Uterus (tissue), 4 donors: ENCODE measurements around the gene DOCK3. TPM values are rescaled to one million over a fixed set of nuclear protein-coding genes. Genes with fewer than 3 reads are reported as not detected.
A peak's percentile ranks its signal among the peaks of the same experiment; 100 is the strongest.
"Not testable (repeated sequence)": the region's sequence is repeated elsewhere in the genome, so short reads cannot be mapped to it uniquely, and the experiment has no call there.

Source experiments
- DNase-seq, 2 donors: peaks; one replicate each; pipeline ENCODE4 v3.0.0-alpha.2; 2019 to 2020
- H3K27ac ChIP-seq, 2 donors: fragments of 200-600 bp; sonication (generic); 1 replicate in 1 of 2; 2 replicates in 1 of 2; pipeline ENCODE4 v1.5.1; 2016 to 2018
- H3K27me3 ChIP-seq, 2 donors: fragments of 200-600 bp; sonication (generic); one replicate each; pipeline ENCODE4 v1.5.1; 2018 to 2019; ENCODE audit warnings: control low read depth in 1 of 2
- H3K36me3 ChIP-seq, 2 donors: fragments of 200-600 bp; sonication (generic); one replicate each; pipeline ENCODE4 v1.5.1; 2019; ENCODE audit warnings: control low read depth in 1 of 2
- H3K4me1 ChIP-seq, 2 donors: fragments of 200-600 bp; sonication (generic); one replicate each; pipeline ENCODE4 v1.5.1; 2018 to 2019; ENCODE audit warnings: control low read depth in 1 of 2
- H3K4me3 ChIP-seq, 2 donors: fragments of 200-600 bp; sonication (generic); 1 replicate in 1 of 2; 2 replicates in 1 of 2; pipeline ENCODE4 v1.5.1; 2018 to 2019; ENCODE audit warnings: mild to moderate bottlenecking in 1 of 2
- H3K9me3 ChIP-seq, 2 donors: fragments of 200-600 bp; sonication (generic); one replicate each; pipeline ENCODE4 v1.5.1; 2019; ENCODE audit warnings: control low read depth in 1 of 2
- CTCF ChIP-seq, 4 experiments: fragments of 200-600 bp in 2 of 4; fragments of 450-650 bp in 2 of 4; sonication (generic) in 2 of 4; IDR thresholded peaks; one replicate each; pipeline ENCODE4 v1.5.1; 2016 to 2019; ENCODE audit warnings: antibody characterized with exemption in 4 of 4, mild to moderate bottlenecking in 2 of 4, moderate library complexity in 1 of 4
- POLR2A ChIP-seq, 2 donors: fragments of 450-650 bp; IDR thresholded peaks; one replicate each; pipeline ENCODE4 v1.6.1; 2016; ENCODE audit warnings: antibody characterized with exemption in 2 of 2, mild to moderate bottlenecking in 1 of 2, moderate library complexity in 1 of 2
- intact Hi-C: fragments of 100-400 bp; cut with DNase I; formaldehyde crosslinking; loops from one replicate; pipeline ENCODE4 v1.15.1; 2023; ENCODE audit warnings: low total_unique reads
- total RNA-seq, 4 donors: library from RNA; depleted of rRNA in 3 of 4; stranded (reverse); fragments of >200 nt in 3 of 4; gene quantifications; one replicate each; pipeline versions ENCODE4 v1.1.0 to v1.2.4, GENCODE V29; 2014 to 2023
- donor health status: DM: yes; HTN: yes; CAD: no.

Gene DOCK3
- total RNA-seq, 4 donors from 2014 or later, result under 0.01 to 1.6 (median 0.46) TPM

GRCh38 chr3:51075221-51075775, 400.6 kb downstream of the DOCK3 start:
- Histone ChIP-seq H3K4me1 (no peaks in the 10 kb centered on the region), H3K27ac (no peak overlapping the region), H3K27me3 (no peaks in the 10 kb centered on the region), H3K4me3 (no peak overlapping the region), H3K36me3 (no peaks in the 10 kb centered on the region), H3K9me3 (no peaks in the 10 kb centered on the region)
- no peak for TF ChIP-seq CTCF (IDR thresholded peaks at IDR 0.05)
- no peak for TF ChIP-seq POLR2A (IDR thresholded peaks at IDR 0.05)
- DNase-seq, result no peak
- intact Hi-C loops, result no loop called here

- peaks cover 0 to 15% of the 10 kb centered on the region in 2 donors for H3K9me3 ChIP-seq
- DNase-seq, result no peak
- no peaks in the 10 kb centered on the region for H3K4me1 ChIP-seq
- no peaks in the 10 kb centered on the region for H3K36me3 ChIP-seq
- H3K27me3 ChIP-seq, result no peaks in the 10 kb centered on the region
- intact Hi-C loops, result no loop called here
- TF ChIP-seq POLR2A (IDR thresholded peaks at IDR 0.05), result no peak
- TF ChIP-seq CTCF (IDR thresholded peaks at IDR 0.05), result no peak
- no peak overlapping the region for H3K27ac ChIP-seq
- no peak overlapping the region for H3K4me3 ChIP-seq
These were observed 407.6 kb downstream of the DOCK3 start for GRCh38 chr3:51082363-51082762.

GRCh38 chr3:51083490-51083889, 408.8 kb downstream of the DOCK3 start:
- DNase-seq, result no peak
- no peaks in the 10 kb centered on the region for H3K36me3 ChIP-seq
- H3K4me3 ChIP-seq, result no peak overlapping the region
- H3K4me1 ChIP-seq, result no peaks in the 10 kb centered on the region
- TF ChIP-seq CTCF (IDR thresholded peaks at IDR 0.05) (no peak), POLR2A (IDR thresholded peaks at IDR 0.05) (no peak)
- intact Hi-C loops, result no loop called here
- peaks cover 0 to 15% of the 10 kb centered on the region in 2 donors for H3K9me3 ChIP-seq
- H3K27me3 ChIP-seq, result no peaks in the 10 kb centered on the region
- H3K27ac ChIP-seq, result no peak overlapping the region

GRCh38 chr3:51092141-51092540, 417.4 kb downstream of the DOCK3 start:
- H3K27ac ChIP-seq, H3K36me3 ChIP-seq, H3K4me3 ChIP-seq, H3K27me3 ChIP-seq, DNase-seq, intact Hi-C loops, H3K4me1 ChIP-seq, H3K9me3 ChIP-seq: not testable (repeated sequence)

- H3K27me3 ChIP-seq, intact Hi-C loops, H3K4me1 ChIP-seq, H3K36me3 ChIP-seq, H3K27ac ChIP-seq, DNase-seq, H3K4me3 ChIP-seq, H3K9me3 ChIP-seq: not testable (repeated sequence)
These were observed 420.1 kb downstream of the DOCK3 start for GRCh38 chr3:51094838-51095237.

- intact Hi-C loops, result no loop called here
- no peaks in the 10 kb centered on the region for H3K9me3 ChIP-seq
- no peak overlapping the region for H3K4me3 ChIP-seq
- H3K4me1 ChIP-seq, result no peaks in the 10 kb centered on the region
- no peaks in the 10 kb centered on the region for H3K27me3 ChIP-seq
- DNase-seq, result no peak
- TF ChIP-seq POLR2A (IDR thresholded peaks at IDR 0.05) (no peak), CTCF (IDR thresholded peaks at IDR 0.05) (peak in 3 of 4 experiments; percentile 28 to 44 (median 36))
- H3K36me3 ChIP-seq, result no peaks in the 10 kb centered on the region
- H3K27ac ChIP-seq, result no peak overlapping the region
These were observed 425.2 kb downstream of the DOCK3 start for GRCh38 chr3:51099794-51100535.
